Measurements from ENCODE around the gene DNAJC28. TPM values are rescaled to one million over a fixed set of nuclear protein-coding genes. Genes with fewer than 3 reads are reported as not detected.

DNAJC28 gene
- total and polyA plus RNA-seq, 9 of the 15 experiments (the other 6 are each of a cell fraction or from before 2014, with no cell fraction given), result 0.68 to 2.5 (median 1.1) TPM

DNA sequence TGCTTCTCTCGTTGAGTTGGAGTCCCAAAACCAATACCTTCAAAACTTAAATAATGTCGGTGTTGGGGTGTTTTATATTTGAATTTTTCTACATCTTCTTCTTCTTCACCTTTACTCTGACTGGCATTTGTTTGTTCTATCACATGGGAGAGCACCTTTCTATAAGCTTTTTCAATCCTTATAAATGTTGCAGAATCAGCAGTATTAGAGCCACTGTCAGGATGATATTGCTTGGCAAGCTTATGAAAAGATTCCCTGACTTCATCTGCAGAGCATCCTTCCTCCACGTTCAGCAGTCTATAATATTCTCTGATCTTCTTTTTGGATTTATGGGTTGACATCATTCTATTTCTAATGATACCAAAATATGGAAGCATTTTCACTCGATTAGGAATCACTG, 2.6 kb downstream of the DNAJC28 start:
- in situ Hi-C loops (cut with MboI) (no loop called here), intact Hi-C loops (cut with micrococcal nuclease) (no loop called here)
- H3K4me1 ChIP-seq (replicated peaks in 1 of 2; ENCODE audit: control insufficient read depth in 2 of 2, insufficient read depth in 2 of 2, low read length in 2 of 2), result peaks cover 0 to 10% of the 10 kb centered on the region in 2 experiments; a peak in 2 of 5 replicates
- H3K27me3 ChIP-seq (ENCODE audit: control insufficient read depth in 2 of 2, insufficient read depth in 2 of 2, low read length in 2 of 2), result no peaks in the 10 kb centered on the region
- H3K9ac ChIP-seq (ENCODE audit: insufficient read depth in 1 of 2, low read depth in 2 of 2, low read length in 2 of 2), result no peak overlapping the region
- CTCF ChIA-PET (ENCODE audit: low intra/inter-chr PET ratio), result no interaction called here
- no peak for ATAC-seq
- H3K9me1 ChIP-seq (ENCODE audit: control insufficient read depth, insufficient read depth, low read length), result no peaks in the 10 kb centered on the region
- H3K27ac ChIP-seq (ENCODE audit: extremely low read depth, low read depth, low read length), result no peak overlapping the region
- DNase-seq (ENCODE audit: extremely low read depth in 1 of 4, low spot score in 3 of 4), result no peak
- no peaks in the 10 kb centered on the region for H4K20me1 ChIP-seq (replicated peaks; ENCODE audit: control insufficient read depth, insufficient read depth, low read length)
- H3K4me3 ChIP-seq, result no peak overlapping the region
- no TSS peak for BruUV-seq (replicated peaks)
- no peak overlapping the region for H3K4me2 ChIP-seq (ENCODE audit: insufficient read depth, low read length)
- H3K36me3 ChIP-seq (ENCODE audit: control insufficient read depth, insufficient read depth, low read length), result no peaks in the 10 kb centered on the region
- POLR2A ChIA-PET, result interaction anchor here (1.3 kb wide), 1 partner anchor 9 kb away, joined by 6 read pairs; the partner anchor contains the start of gene TMEM50B
- H2AFZ ChIP-seq (ENCODE audit: low read depth, low read length), result no peak overlapping the region
- H3K9me3 ChIP-seq (replicated peaks; ENCODE audit: control insufficient read depth, insufficient read depth, low read depth, low read length), result no peaks in the 10 kb centered on the region
- no peak for FAIRE-seq
- no peaks in the 10 kb centered on the region for H3K79me2 ChIP-seq (ENCODE audit: control insufficient read depth, insufficient read depth, low read length)
- 39% methylated on average over 4 of the region's 4 CpGs for WGBS (ENCODE audit: insufficient coverage, low coverage, missing lambda C conversion rate)
- TF ChIP-seq ZNF780A (CRISPR knock-in tag; IDR thresholded peaks at IDR 0.05) (no peak), FOXJ3 (CRISPR knock-in tag; IDR thresholded peaks at IDR 0.05) (no peak), MAFG (tag; conservative IDR thresholded peaks at IDR 0.05) (peak; percentile 81), ILF3 (IDR thresholded peaks at IDR 0.05; ENCODE audit: borderline replicate concordance) (no peak), ZNF274 (IDR thresholded peaks at IDR 0.05; ENCODE audit: borderline replicate concordance, low read depth, low read length) (no peak), CUX1 (CRISPR knock-in tag; IDR thresholded peaks at IDR 0.05) (no peak), MAFF (IDR thresholded peaks at IDR 0.05; ENCODE audit: low read length) (peak; percentile 74), GATA2 (CRISPR knock-in tag; IDR thresholded peaks at IDR 0.05) (no peak), STAT5B (CRISPR knock-in tag; IDR thresholded peaks at IDR 0.05) (no peak)
- TF ChIP-seq, protein P1, sequence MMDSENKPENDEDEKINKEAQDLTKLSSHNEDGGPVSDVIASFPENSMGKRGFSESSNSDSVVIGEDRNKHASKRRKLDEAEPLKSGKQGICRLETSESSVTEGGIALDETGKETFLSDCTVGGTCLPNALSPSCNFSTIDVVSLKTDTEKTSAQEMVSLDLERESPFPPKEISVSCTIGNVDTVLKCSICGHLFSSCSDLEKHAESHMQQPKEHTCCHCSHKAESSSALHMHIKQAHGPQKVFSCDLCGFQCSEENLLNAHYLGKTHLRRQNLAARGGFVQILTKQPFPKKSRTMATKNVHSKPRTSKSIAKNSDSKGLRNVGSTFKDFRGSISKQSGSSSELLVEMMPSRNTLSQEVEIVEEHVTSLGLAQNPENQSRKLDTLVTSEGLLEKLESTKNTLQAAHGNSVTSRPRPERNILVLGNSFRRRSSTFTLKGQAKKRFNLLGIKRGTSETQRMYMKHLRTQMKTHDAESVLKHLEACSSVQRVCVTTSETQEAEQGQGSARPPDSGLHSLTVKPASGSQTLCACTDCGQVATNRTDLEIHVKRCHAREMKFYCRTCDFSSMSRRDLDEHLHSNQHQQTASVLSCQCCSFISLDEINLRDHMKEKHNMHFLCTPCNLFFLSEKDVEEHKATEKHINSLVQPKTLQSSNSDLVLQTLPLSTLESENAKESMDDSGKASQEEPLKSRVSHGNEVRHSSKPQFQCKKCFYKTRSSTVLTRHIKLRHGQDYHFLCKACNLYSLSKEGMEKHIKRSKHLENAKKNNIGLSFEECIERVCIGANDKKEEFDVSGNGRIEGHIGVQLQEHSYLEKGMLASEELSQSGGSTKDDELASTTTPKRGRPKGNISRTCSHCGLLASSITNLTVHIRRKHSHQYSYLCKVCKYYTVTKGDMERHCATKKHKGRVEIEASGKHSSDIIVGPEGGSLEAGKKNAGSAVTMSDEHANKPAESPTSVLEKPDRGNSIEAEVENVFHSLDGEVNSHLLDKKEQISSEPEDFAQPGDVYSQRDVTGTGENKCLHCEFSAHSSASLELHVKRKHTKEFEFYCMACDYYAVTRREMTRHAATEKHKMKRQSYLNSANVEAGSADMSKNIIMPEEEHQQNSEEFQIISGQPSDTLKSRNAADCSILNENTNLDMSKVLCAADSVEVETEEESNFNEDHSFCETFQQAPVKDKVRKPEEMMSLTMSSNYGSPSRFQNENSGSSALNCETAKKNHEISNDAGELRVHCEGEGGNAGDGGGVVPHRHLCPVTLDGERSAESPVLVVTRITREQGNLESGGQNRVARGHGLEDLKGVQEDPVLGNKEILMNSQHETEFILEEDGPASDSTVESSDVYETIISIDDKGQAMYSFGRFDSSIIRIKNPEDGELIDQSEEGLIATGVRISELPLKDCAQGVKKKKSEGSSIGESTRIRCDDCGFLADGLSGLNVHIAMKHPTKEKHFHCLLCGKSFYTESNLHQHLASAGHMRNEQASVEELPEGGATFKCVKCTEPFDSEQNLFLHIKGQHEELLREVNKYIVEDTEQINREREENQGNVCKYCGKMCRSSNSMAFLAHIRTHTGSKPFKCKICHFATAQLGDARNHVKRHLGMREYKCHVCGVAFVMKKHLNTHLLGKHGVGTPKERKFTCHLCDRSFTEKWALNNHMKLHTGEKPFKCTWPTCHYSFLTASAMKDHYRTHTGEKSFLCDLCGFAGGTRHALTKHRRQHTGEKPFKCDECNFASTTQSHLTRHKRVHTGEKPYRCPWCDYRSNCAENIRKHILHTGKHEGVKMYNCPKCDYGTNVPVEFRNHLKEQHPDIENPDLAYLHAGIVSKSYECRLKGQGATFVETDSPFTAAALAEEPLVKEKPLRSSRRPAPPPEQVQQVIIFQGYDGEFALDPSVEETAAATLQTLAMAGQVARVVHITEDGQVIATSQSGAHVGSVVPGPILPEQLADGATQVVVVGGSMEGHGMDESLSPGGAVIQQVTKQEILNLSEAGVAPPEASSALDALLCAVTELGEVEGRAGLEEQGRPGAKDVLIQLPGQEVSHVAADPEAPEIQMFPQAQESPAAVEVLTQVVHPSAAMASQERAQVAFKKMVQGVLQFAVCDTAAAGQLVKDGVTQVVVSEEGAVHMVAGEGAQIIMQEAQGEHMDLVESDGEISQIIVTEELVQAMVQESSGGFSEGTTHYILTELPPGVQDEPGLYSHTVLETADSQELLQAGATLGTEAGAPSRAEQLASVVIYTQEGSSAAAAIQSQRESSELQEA (IDR thresholded peaks at IDR 0.05; ENCODE audit: low read depth), result no peak

Data from K562 (cell line).